GM18858 (cell line): ENCODE data around the gene GABRP.
"Not testable (repeated sequence)": the region's sequence is repeated elsewhere in the genome, so short reads cannot be mapped to it uniquely, and the experiment has no call there.

Experiments
- ATAC-seq: cut with Tn5 transposase; IDR thresholded peaks from one replicate; pipeline ENCODE4 v1.9.1; 2021; ENCODE audit not compliant: unreplicated experiment

The GABRP gene

GRCh38 chr5:170783498-170784247 is at the start of gene GABRP:
Gene GABRP (plus strand): TSS chr5:170783725. CDS start chr5:170788616, 4,891 bp downstream.
- no peak for ATAC-seq

- no peak for ATAC-seq
Observed at GRCh38 chr5:170736966-170737365, 46.6 kb upstream of the GABRP start.

GRCh38 chr5:170737591-170737990 is 45.9 kb upstream of the GABRP start:
- no peak for ATAC-seq

- ATAC-seq, result no peak
Observed at GRCh38 chr5:170738840-170739239, 44.7 kb upstream of the GABRP start.

GRCh38 chr5:170739446-170739845 is 44.1 kb upstream of the GABRP start:
- ATAC-seq, result no peak

GRCh38 chr5:170740551-170741205 is 42.8 kb upstream of the GABRP start:
- no peak for ATAC-seq

GRCh38 chr5:170741801-170742200 is 41.7 kb upstream of the GABRP start:
- no peak for ATAC-seq

- no peak for ATAC-seq
Observed at GRCh38 chr5:170743876-170744212, 39.7 kb upstream of the GABRP start.

- ATAC-seq, result no peak
Observed at GRCh38 chr5:170745481-170746071, 37.9 kb upstream of the GABRP start.

- ATAC-seq, result no peak
Observed at GRCh38 chr5:170746075-170746960, 37.2 kb upstream of the GABRP start.

- no peak for ATAC-seq
Observed at GRCh38 chr5:170746961-170747340, 36.6 kb upstream of the GABRP start.

GRCh38 chr5:170747357-170747756 is 36.2 kb upstream of the GABRP start:
- ATAC-seq, result no peak

- no peak for ATAC-seq
Observed at GRCh38 chr5:170747851-170748250, 35.7 kb upstream of the GABRP start.

- no peak for ATAC-seq
Observed at GRCh38 chr5:170748951-170749471, 34.5 kb upstream of the GABRP start.

- no peak for ATAC-seq
Observed at GRCh38 chr5:170749911-170750431, 33.6 kb upstream of the GABRP start.

GRCh38 chr5:170750791-170751190 is 32.7 kb upstream of the GABRP start:
- ATAC-seq, result no peak

GRCh38 chr5:170751631-170752030 is 31.9 kb upstream of the GABRP start:
- ATAC-seq, result no peak

GRCh38 chr5:170752257-170753215 is 31.0 kb upstream of the GABRP start:
- ATAC-seq, result no peak

GRCh38 chr5:170753311-170753710 is 30.2 kb upstream of the GABRP start:
- no peak for ATAC-seq

GRCh38 chr5:170754508-170754907 is 29.0 kb upstream of the GABRP start:
- ATAC-seq, result not testable (repeated sequence)
